ENCODE measurements around the gene HIGD1C. TPM values are rescaled to one million over a fixed set of nuclear protein-coding genes. Genes with fewer than 3 reads are reported as not detected.
"Not testable (repeated sequence)": the region's sequence is repeated elsewhere in the genome, so short reads cannot be mapped to it uniquely, and the experiment has no call there.

HIGD1C gene
- total RNA-seq, 1 donor from 2014 or later, result not detected

- no peak for DNase-seq (ENCODE audit: low read depth in 2 of 2)
Observed at GRCh38 chr12:50984586-50985298, 32.4 kb downstream of the HIGD1C start.

- peak; percentile 89 to 96 for DNase-seq (ENCODE audit: low read depth in 2 of 2)
Observed at GRCh38 chr12:50985322-50985721, 33.0 kb downstream of the HIGD1C start.

DNA sequence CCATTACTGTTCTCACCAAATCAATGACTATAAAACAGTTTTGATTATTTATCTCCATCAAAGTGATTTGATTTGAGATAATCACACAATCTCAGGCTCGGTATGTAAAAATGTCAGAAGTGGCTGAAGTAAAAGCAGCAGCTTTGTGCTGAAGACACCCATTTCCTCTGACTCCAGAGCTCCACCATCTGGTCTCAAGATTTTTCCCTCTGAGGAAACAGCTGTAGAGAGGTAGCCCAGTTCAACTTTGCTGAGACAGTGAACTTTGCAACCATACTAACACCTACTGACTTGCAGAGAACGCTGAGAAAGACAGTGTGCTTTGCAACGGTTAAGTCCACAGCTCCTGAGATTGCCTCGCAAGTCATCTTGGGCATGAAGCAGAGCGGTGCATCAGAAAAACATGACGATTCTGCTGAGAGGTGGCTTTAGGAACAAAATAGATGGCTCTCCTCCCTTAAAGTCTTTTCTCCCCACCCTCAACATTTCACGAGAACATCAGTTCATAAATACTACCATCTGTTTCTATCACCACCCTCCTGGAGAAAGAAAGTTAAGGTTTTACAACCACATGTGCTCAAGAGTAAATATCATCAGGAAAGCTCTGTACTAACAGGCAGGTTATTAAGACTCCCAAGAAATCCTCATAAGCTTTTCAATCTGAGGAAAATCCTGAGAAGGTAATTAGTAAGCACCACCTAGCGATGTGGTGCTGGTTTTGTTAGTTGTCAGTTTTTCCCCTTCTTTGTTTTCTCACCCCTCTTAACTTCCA is 34.8 kb downstream of the HIGD1C start:
- DNase-seq (ENCODE audit: low read depth in 2 of 2), result peak; percentile 28 to 82

GRCh38 chr12:50988051-50988450 is 35.7 kb downstream of the HIGD1C start:
- DNase-seq (ENCODE audit: low read depth in 2 of 2), result no peak

- peak in 1 of 2 donors; percentile 71 for DNase-seq (ENCODE audit: low read depth in 2 of 2)
Observed at GRCh38 chr12:50988871-50989270, 36.5 kb downstream of the HIGD1C start.

- no peak for DNase-seq (ENCODE audit: low read depth in 2 of 2)
Observed at GRCh38 chr12:50990147-50990727, 37.9 kb downstream of the HIGD1C start.

GRCh38 chr12:50990791-50991190 is 38.4 kb downstream of the HIGD1C start:
- peak in 1 of 2 donors; percentile 62 for DNase-seq (ENCODE audit: low read depth in 2 of 2)

- DNase-seq (ENCODE audit: low read depth in 2 of 2), result peak in 1 of 2 donors; percentile 85
Observed at GRCh38 chr12:50991291-50991690, 38.9 kb downstream of the HIGD1C start.

- DNase-seq (ENCODE audit: low read depth in 2 of 2), result peak; percentile 30 to 38
Observed at GRCh38 chr12:50992819-50993218, 40.5 kb downstream of the HIGD1C start.

GRCh38 chr12:50999093-50999492 is 46.7 kb downstream of the HIGD1C start:
- no peak for DNase-seq (ENCODE audit: low read depth in 2 of 2)

GRCh38 chr12:51000245-51000644 is 47.9 kb downstream of the HIGD1C start:
- peak in 1 of 2 donors; percentile 21 for DNase-seq (ENCODE audit: low read depth in 2 of 2)

GRCh38 chr12:51001799-51002198 is 49.5 kb downstream of the HIGD1C start:
- no peak for DNase-seq (ENCODE audit: low read depth in 2 of 2)

GRCh38 chr12:51004504-51004903 is 52.2 kb downstream of the HIGD1C start:
- no peak for DNase-seq (ENCODE audit: low read depth in 2 of 2)

- DNase-seq (ENCODE audit: low read depth in 2 of 2), result no peak
Observed at GRCh38 chr12:51005030-51005429, 52.7 kb downstream of the HIGD1C start.

DNA sequence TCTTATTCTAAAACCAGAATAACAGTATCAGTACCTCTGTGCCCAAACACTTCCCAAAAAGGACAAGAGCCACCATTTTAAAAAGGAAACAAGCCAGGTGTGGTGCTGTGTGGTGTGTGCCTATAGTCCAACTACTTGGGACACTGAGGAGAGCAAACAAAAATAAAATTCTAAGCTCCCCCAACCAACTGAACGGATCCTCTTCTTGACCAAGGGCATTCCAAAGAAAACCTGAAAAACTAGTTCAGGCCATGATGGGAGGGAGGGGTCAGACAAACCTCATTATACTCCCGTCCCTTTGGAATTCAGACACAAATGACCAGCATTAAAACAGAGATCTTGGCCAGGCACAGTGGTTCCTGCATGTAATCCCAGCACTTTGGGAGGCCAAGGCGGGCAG is 53.3 kb downstream of the HIGD1C start:
- DNase-seq (ENCODE audit: low read depth in 2 of 2), result no peak

DNA sequence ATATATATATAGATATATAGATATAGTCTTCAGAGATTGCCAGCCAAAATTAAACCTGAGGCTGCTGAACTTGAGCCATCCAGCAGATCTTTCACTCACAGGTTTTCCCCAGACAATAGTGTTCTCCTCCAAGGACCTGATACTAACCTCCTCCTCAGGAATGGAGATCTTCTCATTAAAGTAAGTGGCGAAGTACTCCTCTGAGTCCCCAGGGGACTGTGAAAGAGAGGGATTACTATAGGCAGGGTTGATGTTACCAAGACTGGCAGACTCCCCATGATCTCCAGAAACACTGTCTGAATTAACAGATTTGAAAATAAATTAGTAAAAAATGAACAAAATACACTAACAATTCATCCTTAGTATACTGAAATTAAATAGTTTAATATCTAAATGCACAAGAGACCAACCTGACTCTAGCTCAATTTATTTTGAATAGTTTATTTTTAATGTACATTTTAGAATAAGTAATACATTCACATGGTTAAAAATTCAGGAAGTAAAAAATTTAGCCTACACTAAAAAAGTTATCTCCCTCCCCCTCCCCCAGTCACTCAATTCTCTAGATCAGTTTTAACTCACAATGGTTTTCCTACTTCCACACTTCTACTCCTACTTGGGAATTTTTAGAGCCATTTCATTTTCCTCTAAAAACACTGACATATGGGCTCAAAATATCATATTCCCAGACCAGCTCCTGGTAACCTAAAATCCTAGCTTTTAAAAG is 56.1 kb downstream of the HIGD1C start:
- no peak for DNase-seq (ENCODE audit: low read depth in 2 of 2)

- DNase-seq (ENCODE audit: low read depth in 2 of 2), result no peak
Observed at GRCh38 chr12:51009056-51009440, 56.7 kb downstream of the HIGD1C start.

DNA sequence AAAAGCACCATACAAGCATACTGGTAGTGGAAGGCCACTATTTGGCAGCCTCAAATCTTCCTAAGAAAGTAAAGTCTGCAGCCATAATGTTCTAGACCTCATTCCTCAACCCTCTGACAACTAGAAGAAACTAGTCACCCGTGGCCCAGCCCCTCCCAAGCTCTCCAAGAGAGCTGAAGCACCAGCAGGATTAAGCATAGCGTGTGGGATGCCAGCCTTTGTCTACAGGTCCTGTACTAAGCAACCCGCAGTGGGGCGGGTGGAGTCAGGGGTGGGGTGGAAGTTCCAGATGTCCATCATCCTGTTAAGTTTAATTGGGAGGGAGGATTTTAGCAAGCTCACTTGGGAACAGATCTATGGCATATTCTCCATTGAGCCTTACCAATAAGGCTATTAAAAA is 59.6 kb downstream of the HIGD1C start:
- DNase-seq (ENCODE audit: low read depth in 2 of 2), result no peak

DNA sequence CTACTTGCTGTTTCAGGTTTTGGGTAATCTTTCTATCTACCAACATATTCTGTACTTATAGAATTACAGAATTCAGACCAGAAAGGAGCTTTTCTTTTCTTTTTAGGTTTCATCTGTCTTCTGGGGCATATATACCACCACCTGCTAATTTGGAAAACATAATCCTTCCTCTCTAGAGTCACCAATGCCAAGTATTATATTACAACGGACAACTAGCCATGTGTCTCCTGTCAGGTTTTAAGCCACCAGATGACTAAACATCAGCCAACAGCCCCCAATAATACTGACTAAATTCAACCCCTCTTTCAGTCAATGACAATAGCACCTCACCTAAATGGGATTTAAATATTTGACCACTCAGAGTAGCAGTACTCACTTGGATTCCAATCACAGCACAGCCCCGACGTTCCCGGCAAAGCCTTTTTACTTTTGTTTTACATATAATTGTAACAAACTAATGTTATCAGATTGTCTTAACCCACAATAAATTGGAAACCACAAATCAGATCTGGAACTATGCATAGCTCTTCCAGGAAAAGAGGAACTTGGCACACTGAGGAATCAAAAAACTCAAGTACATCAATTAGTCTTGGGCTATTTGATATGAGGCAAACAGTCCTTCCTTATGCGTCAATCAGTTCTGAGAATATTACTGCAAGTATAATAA is 60.4 kb downstream of the HIGD1C start:
- no peak for DNase-seq (ENCODE audit: low read depth in 2 of 2)

DNA sequence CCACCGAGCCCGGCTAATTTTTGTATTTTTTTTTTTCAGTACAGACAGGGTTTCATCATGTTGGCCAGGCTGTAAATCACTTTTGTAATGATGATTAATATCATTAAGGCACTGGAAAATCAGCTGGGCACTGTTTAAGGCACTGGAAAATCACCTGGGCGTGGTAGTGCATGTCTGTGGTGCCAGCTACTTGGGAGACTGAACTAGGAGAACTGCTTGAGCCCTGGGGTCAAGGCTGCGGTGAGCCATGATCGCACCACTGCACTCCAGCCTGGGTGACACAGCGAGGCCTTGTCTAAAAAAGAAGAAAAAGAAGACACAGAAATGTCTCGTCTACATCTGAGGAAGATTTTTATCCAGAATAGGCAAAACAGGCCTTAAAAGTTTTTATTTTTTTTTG is 61.1 kb downstream of the HIGD1C start:
- DNase-seq (ENCODE audit: low read depth in 2 of 2), result no peak

GRCh38 chr12:51014467-51014866 is 62.1 kb downstream of the HIGD1C start:
- DNase-seq (ENCODE audit: low read depth in 2 of 2), result not testable (repeated sequence)
